ENCODE measurements around the gene WDR70.

The WDR70 gene

DNA sequence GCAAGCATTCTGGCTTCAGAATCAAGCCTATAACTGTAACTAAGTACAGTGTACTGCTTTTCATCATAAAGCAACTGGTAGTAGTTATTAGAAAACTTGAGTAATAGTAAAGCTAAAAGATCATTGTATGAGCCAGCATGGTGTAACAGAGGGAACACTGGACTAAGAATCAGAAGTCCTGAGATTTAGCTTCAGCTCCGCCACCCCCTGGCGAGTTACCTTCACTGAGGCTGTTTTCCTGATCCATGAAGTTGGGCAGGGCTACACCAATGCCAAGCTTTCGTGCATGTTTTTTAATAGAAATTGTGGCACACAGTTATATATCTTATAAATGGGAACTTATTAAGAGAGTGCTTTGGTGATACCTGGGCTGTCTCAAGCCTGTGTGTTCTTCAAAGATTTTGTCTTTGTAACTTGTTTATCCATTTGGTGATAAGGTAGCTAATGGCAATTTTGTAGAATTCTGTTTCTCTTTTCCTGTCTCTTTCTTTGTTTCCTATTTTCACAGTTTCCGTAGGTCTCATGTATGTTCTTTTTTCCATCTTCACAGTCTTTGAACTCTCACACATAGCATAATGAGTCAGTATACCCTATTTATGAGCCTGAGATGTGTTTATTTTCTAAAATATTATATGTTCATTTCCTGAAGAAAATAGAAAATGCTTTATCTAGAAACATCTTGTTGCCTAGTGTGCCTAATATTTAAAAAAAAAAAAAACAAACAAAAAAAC, 358.4 kb downstream of the WDR70 start:
- Histone ChIP-seq H3K36me3 (ENCODE audit: control insufficient read depth in 2 of 2, insufficient read depth in 2 of 2, low read length in 2 of 2) (no peaks in the 10 kb centered on the region), H3K4me3 (ENCODE audit: low read length in 2 of 2) (no peak overlapping the region), H3K9me3 (ENCODE audit: control insufficient read depth in 2 of 2, low read length in 2 of 2) (no peaks in the 10 kb centered on the region), H3K4me1 (ENCODE audit: control insufficient read depth, insufficient read depth, low read length) (no peaks in the 10 kb centered on the region), H3K9ac (ENCODE audit: low read length in 2 of 2) (no peak overlapping the region), H3K27me3 (ENCODE audit: control insufficient read depth in 1 of 2, insufficient read depth in 2 of 2, low read length in 2 of 2) (no peaks in the 10 kb centered on the region), H3K27ac (ENCODE audit: low read length) (no peak overlapping the region)

DNA sequence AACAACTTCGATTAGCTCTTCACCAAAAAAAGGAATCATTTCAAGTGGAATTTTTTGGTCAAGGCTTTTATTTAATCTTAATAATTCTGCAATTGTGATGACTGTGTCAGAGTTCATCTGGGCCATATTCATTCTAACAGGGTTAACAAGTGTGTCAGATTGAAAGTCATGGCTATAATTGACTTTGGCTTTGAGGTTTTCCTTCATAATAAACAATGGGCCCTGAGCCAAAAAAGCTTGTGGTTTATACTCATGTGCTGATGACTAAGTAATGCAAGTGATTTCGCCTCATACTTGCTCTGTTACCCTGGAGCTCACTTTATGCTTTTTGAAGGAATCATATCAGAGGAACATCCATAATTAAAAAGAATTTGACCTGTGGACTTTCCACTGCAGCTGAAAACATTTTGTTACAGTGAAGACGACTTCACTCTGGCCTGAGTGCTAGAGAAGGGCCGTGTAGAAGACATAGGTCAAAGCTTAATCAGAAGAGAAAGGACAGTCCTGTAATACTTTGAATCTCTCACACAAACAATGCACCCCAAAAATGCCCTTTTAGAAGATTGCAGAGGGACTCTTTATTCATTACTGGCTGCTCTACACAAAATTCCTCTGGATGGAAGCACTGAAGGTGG, 359.1 kb downstream of the WDR70 start:
- no peak overlapping the region for H3K9ac ChIP-seq (ENCODE audit: low read length in 2 of 2)
- H3K4me1 ChIP-seq (ENCODE audit: control insufficient read depth, insufficient read depth, low read length): no peaks in the 10 kb centered on the region
- H3K27me3 ChIP-seq (ENCODE audit: control insufficient read depth in 1 of 2, insufficient read depth in 2 of 2, low read length in 2 of 2): no peaks in the 10 kb centered on the region
- no peaks in the 10 kb centered on the region for H3K9me3 ChIP-seq (ENCODE audit: control insufficient read depth in 2 of 2, low read length in 2 of 2)
- H3K4me3 ChIP-seq (ENCODE audit: low read length in 2 of 2): no peak overlapping the region
- no peak overlapping the region for H3K27ac ChIP-seq (ENCODE audit: low read length)
- no peaks in the 10 kb centered on the region for H3K36me3 ChIP-seq (ENCODE audit: control insufficient read depth in 2 of 2, insufficient read depth in 2 of 2, low read length in 2 of 2)

GRCh38 chr5:37738865-37739488, 359.9 kb downstream of the WDR70 start:
- no peak overlapping the region for H3K9ac ChIP-seq (ENCODE audit: low read length in 2 of 2)
- H3K27ac ChIP-seq (ENCODE audit: low read length): no peak overlapping the region
- H3K9me3 ChIP-seq (ENCODE audit: control insufficient read depth in 2 of 2, low read length in 2 of 2): no peaks in the 10 kb centered on the region
- no peaks in the 10 kb centered on the region for H3K36me3 ChIP-seq (ENCODE audit: control insufficient read depth in 2 of 2, insufficient read depth in 2 of 2, low read length in 2 of 2)
- H3K4me3 ChIP-seq (ENCODE audit: low read length in 2 of 2): no peak overlapping the region
- H3K4me1 ChIP-seq (ENCODE audit: control insufficient read depth, insufficient read depth, low read length): no peaks in the 10 kb centered on the region
- H3K27me3 ChIP-seq (ENCODE audit: control insufficient read depth in 1 of 2, insufficient read depth in 2 of 2, low read length in 2 of 2): no peaks in the 10 kb centered on the region

- H3K27ac ChIP-seq (ENCODE audit: low read length): no peak overlapping the region
- H3K36me3 ChIP-seq (ENCODE audit: control insufficient read depth in 2 of 2, insufficient read depth in 2 of 2, low read length in 2 of 2): no peaks in the 10 kb centered on the region
- H3K9ac ChIP-seq (ENCODE audit: low read length in 2 of 2): no peak overlapping the region
- H3K4me3 ChIP-seq (ENCODE audit: low read length in 2 of 2): no peak overlapping the region
- H3K27me3 ChIP-seq (ENCODE audit: control insufficient read depth in 1 of 2, insufficient read depth in 2 of 2, low read length in 2 of 2): no peaks in the 10 kb centered on the region
- H3K9me3 ChIP-seq (ENCODE audit: control insufficient read depth in 2 of 2, low read length in 2 of 2): no peaks in the 10 kb centered on the region
- no peaks in the 10 kb centered on the region for H3K4me1 ChIP-seq (ENCODE audit: control insufficient read depth, insufficient read depth, low read length)
These were observed 360.7 kb downstream of the WDR70 start for GRCh38 chr5:37739817-37740261.

GRCh38 chr5:37740331-37741066, 361.4 kb downstream of the WDR70 start:
- Histone ChIP-seq H3K9ac (ENCODE audit: low read length in 2 of 2) (no peak overlapping the region), H3K9me3 (ENCODE audit: control insufficient read depth in 2 of 2, low read length in 2 of 2) (no peaks in the 10 kb centered on the region), H3K36me3 (ENCODE audit: control insufficient read depth in 2 of 2, insufficient read depth in 2 of 2, low read length in 2 of 2) (no peaks in the 10 kb centered on the region), H3K27ac (ENCODE audit: low read length) (no peak overlapping the region), H3K4me1 (ENCODE audit: control insufficient read depth, insufficient read depth, low read length) (no peaks in the 10 kb centered on the region), H3K4me3 (ENCODE audit: low read length in 2 of 2) (no peak overlapping the region), H3K27me3 (ENCODE audit: control insufficient read depth in 1 of 2, insufficient read depth in 2 of 2, low read length in 2 of 2) (no peaks in the 10 kb centered on the region)

GRCh38 chr5:37742111-37742510, 363.0 kb downstream of the WDR70 start:
- H3K27ac ChIP-seq (ENCODE audit: low read length): no peak overlapping the region
- H3K36me3 ChIP-seq (ENCODE audit: control insufficient read depth in 2 of 2, insufficient read depth in 2 of 2, low read length in 2 of 2): no peaks in the 10 kb centered on the region
- H3K9me3 ChIP-seq (ENCODE audit: control insufficient read depth in 2 of 2, low read length in 2 of 2): no peaks in the 10 kb centered on the region
- no peaks in the 10 kb centered on the region for H3K27me3 ChIP-seq (ENCODE audit: control insufficient read depth in 1 of 2, insufficient read depth in 2 of 2, low read length in 2 of 2)
- H3K9ac ChIP-seq (ENCODE audit: low read length in 2 of 2): no peak overlapping the region
- H3K4me3 ChIP-seq (ENCODE audit: low read length in 2 of 2): no peak overlapping the region
- no peaks in the 10 kb centered on the region for H3K4me1 ChIP-seq (ENCODE audit: control insufficient read depth, insufficient read depth, low read length)

DNA sequence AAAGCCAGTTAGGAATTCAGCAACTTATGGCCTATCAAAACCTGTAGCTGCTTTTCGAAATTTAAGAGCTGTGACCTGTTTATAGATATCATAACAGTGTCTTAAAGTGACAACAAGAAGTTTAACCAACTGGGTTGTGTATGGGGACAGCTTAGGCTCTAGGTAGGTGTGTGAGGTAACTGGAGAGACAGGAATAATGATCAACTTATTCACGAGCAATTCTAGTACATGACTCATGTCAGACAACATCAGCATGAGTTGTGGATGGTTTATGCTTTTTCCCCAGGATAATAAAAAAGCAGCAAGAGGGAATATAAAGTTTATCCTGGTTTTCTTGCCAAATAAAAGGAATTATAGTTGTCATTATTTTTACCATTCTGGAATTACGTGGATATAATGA, 372.1 kb downstream of the WDR70 start:
- H3K4me3 ChIP-seq (ENCODE audit: low read length in 2 of 2): no peak overlapping the region
- H3K27me3 ChIP-seq (ENCODE audit: control insufficient read depth in 1 of 2, insufficient read depth in 2 of 2, low read length in 2 of 2): no peaks in the 10 kb centered on the region
- peaks cover 0 to 3% of the 10 kb centered on the region in 2 donors for H3K9me3 ChIP-seq (ENCODE audit: control insufficient read depth in 2 of 2, low read length in 2 of 2)
- peaks cover 2 to 4% of the 10 kb centered on the region in 2 donors for H3K36me3 ChIP-seq (ENCODE audit: control insufficient read depth in 2 of 2, insufficient read depth in 2 of 2, low read length in 2 of 2)
- H3K9ac ChIP-seq (ENCODE audit: low read length in 2 of 2): no peak overlapping the region
- no peak overlapping the region for H3K27ac ChIP-seq (ENCODE audit: low read length)
- no peaks in the 10 kb centered on the region for H3K4me1 ChIP-seq (ENCODE audit: control insufficient read depth, insufficient read depth, low read length)

DNA sequence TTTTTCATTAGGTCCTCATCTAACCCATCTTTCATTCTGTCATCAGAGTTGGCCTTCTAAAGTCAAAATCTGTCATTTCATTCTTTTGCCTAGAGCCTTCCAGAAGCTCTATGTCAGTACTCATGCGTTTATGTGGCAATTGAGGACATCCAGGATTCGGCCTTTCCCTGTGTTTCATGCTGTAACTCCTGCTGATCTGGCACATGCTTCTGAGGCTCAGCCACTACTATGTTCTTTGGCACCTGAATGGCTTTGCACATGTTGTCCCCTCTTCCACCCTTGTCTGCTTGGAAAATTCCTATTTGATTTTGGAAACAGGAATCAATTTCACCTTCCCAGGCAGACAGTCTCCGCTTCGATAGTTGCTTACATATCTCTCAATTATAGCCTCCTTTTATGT, 375.9 kb downstream of the WDR70 start:
- Histone ChIP-seq H3K4me3 (ENCODE audit: low read length in 2 of 2) (no peak overlapping the region), H3K4me1 (ENCODE audit: control insufficient read depth, insufficient read depth, low read length) (no peaks in the 10 kb centered on the region), H3K27me3 (ENCODE audit: control insufficient read depth in 1 of 2, insufficient read depth in 2 of 2, low read length in 2 of 2) (no peaks in the 10 kb centered on the region), H3K9me3 (ENCODE audit: control insufficient read depth in 2 of 2, low read length in 2 of 2) (peaks cover 4 to 5% of the 10 kb centered on the region in 2 donors), H3K9ac (ENCODE audit: low read length in 2 of 2) (no peak overlapping the region), H3K27ac (ENCODE audit: low read length) (no peak overlapping the region), H3K36me3 (ENCODE audit: control insufficient read depth in 2 of 2, insufficient read depth in 2 of 2, low read length in 2 of 2) (peaks cover 2 to 4% of the 10 kb centered on the region in 2 donors)

DNA sequence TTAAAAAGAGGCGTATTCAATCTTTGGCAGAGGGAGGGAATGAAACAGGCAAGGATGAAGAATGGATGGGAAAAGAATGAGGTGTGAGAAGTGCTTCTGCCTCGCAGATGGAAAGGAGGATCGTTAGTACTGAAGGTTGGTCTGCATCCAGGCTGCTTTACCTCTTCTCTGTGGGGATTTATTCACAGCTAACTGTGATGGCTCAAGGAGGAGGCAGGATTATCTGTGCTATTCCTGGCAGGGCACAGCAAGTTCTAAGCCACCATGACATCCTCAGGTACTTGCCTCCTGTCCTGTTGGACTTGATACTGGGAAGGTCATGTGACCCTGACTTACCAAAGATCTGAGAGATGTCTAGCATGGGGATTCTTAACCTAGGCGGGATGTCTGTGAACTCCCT, 376.5 kb downstream of the WDR70 start:
- Histone ChIP-seq H3K36me3 (ENCODE audit: control insufficient read depth in 2 of 2, insufficient read depth in 2 of 2, low read length in 2 of 2) (peaks cover 2 to 4% of the 10 kb centered on the region in 2 donors), H3K27ac (ENCODE audit: low read length) (no peak overlapping the region), H3K27me3 (ENCODE audit: control insufficient read depth in 1 of 2, insufficient read depth in 2 of 2, low read length in 2 of 2) (no peaks in the 10 kb centered on the region), H3K9me3 (ENCODE audit: control insufficient read depth in 2 of 2, low read length in 2 of 2) (peaks cover 4 to 5% of the 10 kb centered on the region in 2 donors), H3K4me1 (ENCODE audit: control insufficient read depth, insufficient read depth, low read length) (no peaks in the 10 kb centered on the region), H3K4me3 (ENCODE audit: low read length in 2 of 2) (no peak overlapping the region), H3K9ac (ENCODE audit: low read length in 2 of 2) (no peak overlapping the region)

GRCh38 chr5:37756248-37756647, 377.1 kb downstream of the WDR70 start:
- peaks cover 4 to 5% of the 10 kb centered on the region in 2 donors for H3K9me3 ChIP-seq (ENCODE audit: control insufficient read depth in 2 of 2, low read length in 2 of 2)
- no peak overlapping the region for H3K27ac ChIP-seq (ENCODE audit: low read length)
- no peaks in the 10 kb centered on the region for H3K27me3 ChIP-seq (ENCODE audit: control insufficient read depth in 1 of 2, insufficient read depth in 2 of 2, low read length in 2 of 2)
- no peak overlapping the region for H3K9ac ChIP-seq (ENCODE audit: low read length in 2 of 2)
- no peak overlapping the region for H3K4me3 ChIP-seq (ENCODE audit: low read length in 2 of 2)
- no peaks in the 10 kb centered on the region for H3K4me1 ChIP-seq (ENCODE audit: control insufficient read depth, insufficient read depth, low read length)
- peaks cover 2 to 4% of the 10 kb centered on the region in 2 donors for H3K36me3 ChIP-seq (ENCODE audit: control insufficient read depth in 2 of 2, insufficient read depth in 2 of 2, low read length in 2 of 2)
